H9 (cell line): Measurements from ENCODE around the gene MYBPC3. TPM values are rescaled to one million over a fixed set of nuclear protein-coding genes. Genes with fewer than 3 reads are reported as not detected.

Source experiments
- DNase-seq: peaks from one replicate; pipeline ENCODE4 v3.0.0-alpha.2; 2017
- H2AFZ ChIP-seq: one replicate; pipeline ENCODE4 v1.6.1; 2013; ENCODE audit warnings: mild to moderate bottlenecking, low read length, control low read depth, moderate library complexity
- H2AK5ac ChIP-seq: 2 replicates; pipeline ENCODE4 v1.6.1; 2013; ENCODE audit warnings: low read length, control low read depth, mixed read lengths; ENCODE audit not compliant: insufficient read length
- H2BK120ac ChIP-seq: one replicate; pipeline ENCODE4 v1.6.1; 2013; ENCODE audit warnings: low read depth, mild to moderate bottlenecking, low read length, control low read depth, inconsistent platforms; ENCODE audit not compliant: poor library complexity, severe bottlenecking
- H2BK12ac ChIP-seq: 2 replicates; pipeline ENCODE4 v1.6.1; 2013; ENCODE audit warnings: low read length, control low read depth, mixed read lengths, low read depth; ENCODE audit not compliant: insufficient read length
- H2BK15ac ChIP-seq: 2 replicates; pipeline ENCODE4 v1.6.1; 2013; ENCODE audit warnings: low read depth, low read length, control low read depth
- H2BK20ac ChIP-seq: one replicate; pipeline ENCODE4 v1.6.1; 2013; ENCODE audit warnings: low read depth, mild to moderate bottlenecking, low read length, control low read depth, inconsistent platforms; ENCODE audit not compliant: poor library complexity, severe bottlenecking
- H2BK5ac ChIP-seq: 2 replicates; pipeline ENCODE4 v1.6.1; 2013; ENCODE audit warnings: low read length, control low read depth, mixed read lengths; ENCODE audit not compliant: insufficient read length
- H3K14ac ChIP-seq: 2 replicates; pipeline ENCODE4 v1.6.1; 2013; ENCODE audit warnings: low read length, control low read depth; ENCODE audit not compliant: insufficient read depth
- H3K18ac ChIP-seq: 2 replicates; pipeline ENCODE4 v1.6.1; 2013; ENCODE audit warnings: low read depth, mild to moderate bottlenecking, mixed read lengths, low read length, control low read depth; ENCODE audit not compliant: insufficient read length
- H3K23ac ChIP-seq: 2 replicates; pipeline ENCODE4 v1.6.1; 2013; ENCODE audit warnings: low read length, control low read depth, mixed read lengths, low read depth; ENCODE audit not compliant: insufficient read length
- H3K23me2 ChIP-seq: 2 replicates; pipeline ENCODE4 v1.6.1; 2013; ENCODE audit warnings: low read depth, mild to moderate bottlenecking, mixed read lengths, low read length, control low read depth; ENCODE audit not compliant: insufficient read length, poor library complexity, severe bottlenecking
- H3K27ac ChIP-seq: 2 replicates; pipeline ENCODE4 v1.5.1; 2013; ENCODE audit warnings: low read length, control low read depth, mixed read lengths, low read depth; ENCODE audit not compliant: insufficient read length
- H3K27me3 ChIP-seq: 2 replicates; pipeline ENCODE4 v1.6.1; 2013; ENCODE audit warnings: low read length, control low read depth, inconsistent platforms; ENCODE audit not compliant: insufficient read depth
- H3K4ac ChIP-seq: 2 replicates; pipeline ENCODE4 v1.6.1; 2013; ENCODE audit warnings: low read depth, mild to moderate bottlenecking, control low read depth, inconsistent platforms, low read length, moderate library complexity
- H3K4me1 ChIP-seq: 2 replicates; pipeline ENCODE4 v1.6.1; 2013; ENCODE audit warnings: low read length, control low read depth, inconsistent platforms; ENCODE audit not compliant: insufficient read depth
- H3K4me2 ChIP-seq: 2 replicates; pipeline ENCODE4 v1.6.1; 2013; ENCODE audit warnings: low read length, control low read depth, mixed read lengths; ENCODE audit not compliant: insufficient read length, insufficient read depth
- H3K56ac ChIP-seq: 2 replicates; pipeline ENCODE4 v1.6.1; 2013; ENCODE audit warnings: low read depth, mild to moderate bottlenecking, mixed read lengths, low read length, control low read depth; ENCODE audit not compliant: insufficient read length
- H3K79me1 ChIP-seq: 2 replicates; pipeline ENCODE4 v1.6.1; 2013; ENCODE audit warnings: low read depth, mild to moderate bottlenecking, moderate library complexity, low read length, control low read depth, inconsistent platforms; ENCODE audit not compliant: insufficient read depth, poor library complexity, severe bottlenecking
- H3K79me2 ChIP-seq: 2 replicates; pipeline ENCODE4 v1.6.1; 2013; ENCODE audit warnings: low read length, control low read depth, inconsistent platforms; ENCODE audit not compliant: insufficient read depth
- H3K9ac ChIP-seq: 2 replicates; pipeline ENCODE4 v1.6.1; 2013; ENCODE audit warnings: low read length, control low read depth, mixed read lengths; ENCODE audit not compliant: insufficient read length; ENCODE audit errors: extremely low read depth
- H3K9me3 ChIP-seq: one replicate; pipeline ENCODE4 v1.6.1; 2013; ENCODE audit warnings: low read depth, low read length, inconsistent platforms; ENCODE audit not compliant: control insufficient read depth
- H3T11ph ChIP-seq: one replicate; pipeline ENCODE4 v1.6.1; 2013; ENCODE audit warnings: mild to moderate bottlenecking, low read length, control low read depth, inconsistent platforms
- H4K20me1 ChIP-seq: one replicate; pipeline ENCODE4 v1.6.1; 2013; ENCODE audit not compliant: control insufficient read depth, insufficient read length, insufficient read depth
- H4K5ac ChIP-seq: 2 replicates; pipeline ENCODE4 v1.6.1; 2013; ENCODE audit warnings: low read depth, mild to moderate bottlenecking, mixed read lengths, low read length, control low read depth; ENCODE audit not compliant: insufficient read length
- H4K8ac ChIP-seq: replicated peaks from 2 replicates; pipeline ENCODE4 v1.6.1; 2013; ENCODE audit warnings: low read length, control low read depth, mixed read lengths, low read depth; ENCODE audit not compliant: insufficient read length
- H4K91ac ChIP-seq: 2 replicates; pipeline ENCODE4 v1.6.1; 2013; ENCODE audit warnings: low read depth, mild to moderate bottlenecking, moderate library complexity, mixed read lengths, low read length, control low read depth; ENCODE audit not compliant: insufficient read length
- H3K27ac Mint-ChIP-seq, 3 experiments: 2 replicates in 2 of 3; 3 replicates in 1 of 3; pipeline ENCODE4 v1.8.0; 2020 to 2021; ENCODE audit warnings: mixed read lengths in 3 of 3, mild to moderate bottlenecking in 1 of 3, moderate library complexity in 1 of 3
- H3K27me3 Mint-ChIP-seq: 2 replicates; pipeline ENCODE4 v1.8.0; 2021; ENCODE audit warnings: low read depth, mild to moderate bottlenecking, moderate library complexity, mixed read lengths
- H3K36me3 Mint-ChIP-seq, 3 experiments: 2 replicates in 2 of 3; 3 replicates in 1 of 3; pipeline ENCODE4 v1.8.0; 2020 to 2021; ENCODE audit warnings: low read depth in 3 of 3, mixed read lengths in 3 of 3; ENCODE audit not compliant: insufficient read depth in 1 of 3
- H3K4me1 Mint-ChIP-seq, 2 experiments: 2 replicates each; pipeline ENCODE4 v1.8.0; 2020; ENCODE audit warnings: mixed read lengths in 2 of 2
- H3K4me3 Mint-ChIP-seq, 2 experiments: 2 replicates in 1 of 2; 3 replicates in 1 of 2; pipeline ENCODE4 v1.8.0; 2020 to 2021; ENCODE audit warnings: mild to moderate bottlenecking in 2 of 2, mixed read lengths in 2 of 2, moderate library complexity in 1 of 2
- H3K9me3 Mint-ChIP-seq, 2 experiments: 2 replicates in 1 of 2; 3 replicates in 1 of 2; pipeline ENCODE4 v1.8.0; 2020; ENCODE audit warnings: mild to moderate bottlenecking in 2 of 2, mixed read lengths in 2 of 2, moderate library complexity in 1 of 2
- CTCF ChIP-seq: fragments of 200-600 bp; sonication (generic); conservative IDR thresholded peaks from 3 replicates; pipeline ENCODE4 v1.8.0; 2021; ENCODE audit warnings: antibody characterized with exemption, mild to moderate bottlenecking
- WGBS: extraction: QIAGEN DNeasy Blood & Tissue Kit; methylation state at CpG from one replicate; pipeline ENCODE4 v1.1.7; 2013; ENCODE audit warnings: missing lambda C conversion rate, low lambda C conversion rate, mixed read lengths; ENCODE audit not compliant: insufficient read length; ENCODE audit errors: extremely low coverage; 5-methylcytosine and 5-hydroxymethylcytosine counted together
- total RNA-seq: library from RNA; stranded (reverse); gene quantifications from 2 replicates; pipeline ENCODE4 v1.2.1, GENCODE V29; 2021

Gene MYBPC3
- total RNA-seq, 1 experiment from 2014 or later: not detected

- H2BK12ac ChIP-seq: no peak overlapping the region
- H4K20me1 ChIP-seq: peaks cover 2% of the 10 kb centered on the region
- H3K79me1 ChIP-seq: no peaks in the 10 kb centered on the region
- TF ChIP-seq CTCF: peak; percentile 100
- no peak overlapping the region for H3K9ac ChIP-seq
- H3K56ac ChIP-seq: no peak overlapping the region
- no peaks in the 10 kb centered on the region for H3K23me2 ChIP-seq
- H3T11ph ChIP-seq: no peak overlapping the region
- peaks cover 11 to 14% of the 10 kb centered on the region in 2 experiments for H3K4me1 Mint-ChIP-seq
- H2BK5ac ChIP-seq: no peak overlapping the region
- no peak overlapping the region for H2BK15ac ChIP-seq
- H4K91ac ChIP-seq: no peak overlapping the region
- no peak overlapping the region for H3K23ac ChIP-seq
- H2AK5ac ChIP-seq: no peak overlapping the region
- no peak overlapping the region for H2BK20ac ChIP-seq
- H3K36me3 Mint-ChIP-seq: no peaks in the 10 kb centered on the region
- H3K79me2 ChIP-seq: no peaks in the 10 kb centered on the region
- no peaks in the 10 kb centered on the region for H3K9me3 ChIP-seq
- peak overlapping the region in 1 of 3 experiments; percentile 57; a peak in 1 of 7 replicates for H3K27ac Mint-ChIP-seq
- H3K27me3 ChIP-seq: no peaks in the 10 kb centered on the region
- no peaks in the 10 kb centered on the region for H3K9me3 Mint-ChIP-seq
- H3K4me3 Mint-ChIP-seq: peak overlapping the region; percentile 66 to 77
- H4K8ac ChIP-seq: peak overlapping the region; percentile 78
- DNase-seq: peak; percentile 98
- no peaks in the 10 kb centered on the region for H3K27me3 Mint-ChIP-seq
- no peak overlapping the region for H3K4ac ChIP-seq
- no peak overlapping the region for H3K18ac ChIP-seq
- no peak overlapping the region for H4K5ac ChIP-seq
- H2AFZ ChIP-seq: no peak overlapping the region
- H3K4me1 ChIP-seq: no peaks in the 10 kb centered on the region
- no peak overlapping the region for H3K27ac ChIP-seq
- 100% methylated on average over 2 of the region's 47 CpGs for WGBS
- peak overlapping the region; percentile 11; the same call in 1 of the 2 replicates for H3K14ac ChIP-seq
- H2BK120ac ChIP-seq: no peak overlapping the region
- H3K4me2 ChIP-seq: peak overlapping the region; percentile 21
These were observed 3.0 kb upstream of the MYBPC3 start for GRCh38 chr11:47355283-47356128.
